OCI-LY3 (cell line): ENCODE results near the gene XKR7.

Experiments
- H2AFZ ChIP-seq: fragments of 200-600, 300-600 bp; shearing (Covaris generic); 2 replicates; pipeline ENCODE4 v1.6.0; 2014; ENCODE audit warnings: antibody characterized with exemption, low read depth, low read length
- H3K27ac ChIP-seq: fragments of 200-600, 300-600 bp; sonication (generic); 2 replicates; pipeline ENCODE4 v1.5.1; 2014; ENCODE audit warnings: mild to moderate bottlenecking, low read length, moderate library complexity, mixed read lengths
- H3K27me3 ChIP-seq: fragments of 200-600, 300-600 bp; sonication (generic); 2 replicates; pipeline ENCODE4 v1.6.1; 2014; ENCODE audit warnings: low read depth, low read length, mixed read lengths
- H3K36me3 ChIP-seq: fragments of 200-600, 300-600 bp; sonication (generic); replicated peaks from 2 replicates; pipeline ENCODE3; 2014; ENCODE audit warnings: low read depth, low read length, mixed read lengths
- H3K4me1 ChIP-seq: fragments of 300-600, 200-600 bp; sonication (generic); 2 replicates; pipeline ENCODE4 v1.6.1; 2014; ENCODE audit warnings: low read length, mixed read lengths
- H3K4me2 ChIP-seq: fragments of 200-600, 300-600 bp; sonication (generic); 2 replicates; pipeline ENCODE4 v1.6.1; 2014; ENCODE audit warnings: low read length, mixed read lengths
- H3K4me3 ChIP-seq: fragments of 300-600, 200-600 bp; sonication (generic); 2 replicates; pipeline ENCODE4 v1.5.1; 2014; ENCODE audit warnings: antibody characterized with exemption, mild to moderate bottlenecking, low read length, moderate library complexity
- H3K79me2 ChIP-seq: fragments of 300-600, 200-600 bp; shearing (Covaris generic); 2 replicates; pipeline ENCODE4 v1.6.1; 2014; ENCODE audit warnings: mild to moderate bottlenecking, low read length, mixed read lengths
- H3K9ac ChIP-seq: fragments of 300-600, 200-600 bp; shearing (Covaris generic); 2 replicates; pipeline ENCODE4 v1.6.0; 2014; ENCODE audit warnings: mild to moderate bottlenecking, low read length, moderate library complexity
- H3K9me3 ChIP-seq: fragments of 200-600, 300-600 bp; shearing (Covaris generic); 2 replicates; pipeline ENCODE4 v1.6.1; 2014; ENCODE audit warnings: low read length, mixed read lengths; ENCODE audit not compliant: insufficient read depth
- H4K20me1 ChIP-seq: fragments of 200-600, 300-600 bp; sonication (generic); 2 replicates; pipeline ENCODE4 v1.6.1; 2016; ENCODE audit warnings: low read length, mixed read lengths; ENCODE audit not compliant: insufficient read depth
- EZH2phosphoT487 ChIP-seq: fragments of 200-600 bp; shearing (Covaris generic); IDR thresholded peaks from 2 replicates; pipeline ENCODE4 v1.6.1; 2018; ENCODE audit warnings: antibody characterized with exemption, mixed run types, low read depth
- TF ChIP-seq, protein P1 (sequence below): fragments of 200-600, 300-600 bp; sonication (generic); IDR thresholded peaks from 2 replicates; pipeline ENCODE4 v1.5.1; 2014; ENCODE audit warnings: antibody characterized with exemption, low read length, low read depth

XKR7 gene

GRCh38 chr20:32004963-32005362 lies 37.0 kb downstream of the XKR7 start:
- no peaks in the 10 kb centered on the region for H4K20me1 ChIP-seq
- H3K9ac ChIP-seq: no peak overlapping the region
- H3K9me3 ChIP-seq: no peaks in the 10 kb centered on the region
- H2AFZ ChIP-seq: no peak overlapping the region
- no peaks in the 10 kb centered on the region for H3K36me3 ChIP-seq
- H3K79me2 ChIP-seq: no peaks in the 10 kb centered on the region
- H3K4me1 ChIP-seq: no peaks in the 10 kb centered on the region
- H3K4me3 ChIP-seq: no peak overlapping the region
- H3K27me3 ChIP-seq: peaks cover 17% of the 10 kb centered on the region; the same call in 1 of the 2 replicates
- H3K4me2 ChIP-seq: no peak overlapping the region
- H3K27ac ChIP-seq: no peak overlapping the region
- TF ChIP-seq, protein P1, sequence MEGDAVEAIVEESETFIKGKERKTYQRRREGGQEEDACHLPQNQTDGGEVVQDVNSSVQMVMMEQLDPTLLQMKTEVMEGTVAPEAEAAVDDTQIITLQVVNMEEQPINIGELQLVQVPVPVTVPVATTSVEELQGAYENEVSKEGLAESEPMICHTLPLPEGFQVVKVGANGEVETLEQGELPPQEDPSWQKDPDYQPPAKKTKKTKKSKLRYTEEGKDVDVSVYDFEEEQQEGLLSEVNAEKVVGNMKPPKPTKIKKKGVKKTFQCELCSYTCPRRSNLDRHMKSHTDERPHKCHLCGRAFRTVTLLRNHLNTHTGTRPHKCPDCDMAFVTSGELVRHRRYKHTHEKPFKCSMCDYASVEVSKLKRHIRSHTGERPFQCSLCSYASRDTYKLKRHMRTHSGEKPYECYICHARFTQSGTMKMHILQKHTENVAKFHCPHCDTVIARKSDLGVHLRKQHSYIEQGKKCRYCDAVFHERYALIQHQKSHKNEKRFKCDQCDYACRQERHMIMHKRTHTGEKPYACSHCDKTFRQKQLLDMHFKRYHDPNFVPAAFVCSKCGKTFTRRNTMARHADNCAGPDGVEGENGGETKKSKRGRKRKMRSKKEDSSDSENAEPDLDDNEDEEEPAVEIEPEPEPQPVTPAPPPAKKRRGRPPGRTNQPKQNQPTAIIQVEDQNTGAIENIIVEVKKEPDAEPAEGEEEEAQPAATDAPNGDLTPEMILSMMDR: no peak
- no peak for TF ChIP-seq EZH2phosphoT487

- no peak overlapping the region for H3K4me3 ChIP-seq
- no peak overlapping the region for H3K27ac ChIP-seq
- no peak overlapping the region for H3K9ac ChIP-seq
- H3K9me3 ChIP-seq: no peaks in the 10 kb centered on the region
- no peaks in the 10 kb centered on the region for H3K36me3 ChIP-seq
- no peak for TF ChIP-seq EZH2phosphoT487
- TF ChIP-seq, protein P1: no peak
- H2AFZ ChIP-seq: no peak overlapping the region
- no peaks in the 10 kb centered on the region for H3K4me1 ChIP-seq
- H3K4me2 ChIP-seq: no peak overlapping the region
- H4K20me1 ChIP-seq: no peaks in the 10 kb centered on the region
- no peaks in the 10 kb centered on the region for H3K79me2 ChIP-seq
- peaks cover 26% of the 10 kb centered on the region for H3K27me3 ChIP-seq
Observed at GRCh38 chr20:32006053-32006452, 38.1 kb downstream of the XKR7 start.

DNA sequence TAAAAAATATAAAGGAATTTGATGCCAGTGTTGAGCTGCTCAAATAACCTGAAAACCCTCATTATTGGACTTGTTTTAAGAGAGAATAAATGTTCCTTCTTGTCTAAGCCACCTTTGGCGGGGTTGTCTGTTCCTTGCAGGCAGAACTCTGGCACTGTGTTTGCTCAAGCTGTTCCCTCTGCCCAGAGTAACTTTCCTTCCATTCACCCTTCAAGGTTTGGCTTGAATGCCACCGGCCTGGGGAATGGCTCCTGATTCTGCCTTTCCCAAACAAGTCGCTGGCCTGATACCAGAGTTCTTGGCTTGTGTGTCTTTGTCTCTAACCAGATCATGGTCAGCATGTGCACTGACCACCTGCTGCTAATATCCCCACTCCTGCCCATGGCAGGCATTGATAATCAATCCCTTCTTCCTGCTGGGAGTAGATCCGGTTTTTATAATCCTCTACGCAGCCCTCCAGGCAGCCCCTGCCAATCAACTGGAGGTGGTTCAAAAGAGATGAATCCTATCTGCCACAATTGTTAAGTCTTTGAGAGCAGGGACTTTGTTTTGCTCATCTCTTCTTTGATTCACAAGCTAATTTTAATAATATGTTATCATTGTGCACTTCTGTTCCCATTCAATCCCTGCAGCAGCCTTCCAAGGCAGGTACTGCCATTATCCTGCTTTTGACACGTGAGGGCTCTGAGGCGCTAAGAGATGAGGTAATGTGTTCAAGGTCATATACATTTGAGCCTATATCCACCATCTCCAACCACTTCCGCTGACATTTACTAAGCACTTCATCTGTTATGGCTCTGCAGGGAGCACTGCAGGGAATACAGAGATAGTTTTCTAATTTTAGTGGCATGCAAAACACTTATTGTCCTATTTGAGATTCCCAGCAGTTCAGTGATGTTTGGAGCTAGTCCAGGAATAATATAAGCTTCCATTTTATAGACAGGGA lies 39.2 kb downstream of the XKR7 start:
- H3K27ac ChIP-seq: no peak overlapping the region
- H3K27me3 ChIP-seq: peaks cover 34% of the 10 kb centered on the region
- H3K9ac ChIP-seq: no peak overlapping the region
- H3K4me1 ChIP-seq: no peaks in the 10 kb centered on the region
- no peaks in the 10 kb centered on the region for H3K36me3 ChIP-seq
- H3K4me2 ChIP-seq: no peak overlapping the region
- no peak overlapping the region for H2AFZ ChIP-seq
- H3K79me2 ChIP-seq: no peaks in the 10 kb centered on the region
- TF ChIP-seq, protein P1: no peak
- no peak for TF ChIP-seq EZH2phosphoT487
- no peaks in the 10 kb centered on the region for H4K20me1 ChIP-seq
- no peaks in the 10 kb centered on the region for H3K9me3 ChIP-seq
- no peak overlapping the region for H3K4me3 ChIP-seq

- Histone ChIP-seq H4K20me1 (no peaks in the 10 kb centered on the region), H2AFZ (no peak overlapping the region), H3K4me1 (no peaks in the 10 kb centered on the region)
Observed at GRCh38 chr20:32007787-32008616, 40.1 kb downstream of the XKR7 start.

More at GRCh38 chr20:32007787-32008616, 40.1 kb downstream of the XKR7 start:
- Histone ChIP-seq H3K9ac (no peak overlapping the region), H3K9me3 (no peaks in the 10 kb centered on the region), H3K4me2 (no peak overlapping the region), H3K4me3 (no peak overlapping the region), H3K27me3 (peaks cover 41% of the 10 kb centered on the region), H3K79me2 (no peaks in the 10 kb centered on the region), H3K36me3 (no peaks in the 10 kb centered on the region), H3K27ac (no peak overlapping the region)
- no peak for TF ChIP-seq EZH2phosphoT487
- TF ChIP-seq, protein P1: no peak
